GM13976 (cell line): ENCODE results near the gene SPINT2.
"Not testable (repeated sequence)": the region's sequence is repeated elsewhere in the genome, so short reads cannot be mapped to it uniquely, and the experiment has no call there.

Experiments used
- DNase-seq: peaks from one replicate; pipeline ENCODE4 v3.0.0; 2012; ENCODE audit warnings: low spot score
- CTCF ChIP-seq: IDR thresholded peaks from 2 replicates; pipeline ENCODE4 v1.5.1; 2012; ENCODE audit warnings: borderline replicate concordance, mild to moderate bottlenecking; ENCODE audit not compliant: insufficient read depth; ENCODE audit errors: extremely low read depth, missing control alignments, control extremely low read depth
- in situ Hi-C: fragments of 300-500 bp; cut with MboI; formaldehyde crosslinking; loops from one replicate; pipeline ENCODE4 v1.12.0; 2022; ENCODE audit warnings: low sequenced_read_pairs, mixed read lengths, inconsistent platforms; ENCODE audit not compliant: unreplicated experiment

SPINT2 gene

GRCh38 chr19:38221919-38222830 lies 42.2 kb upstream of the SPINT2 start:
- DNase-seq: no peak
- no peak for TF ChIP-seq CTCF
- in situ Hi-C loops: no loop called here

GRCh38 chr19:38223119-38223523 lies 41.3 kb upstream of the SPINT2 start:
- DNase-seq: no peak
- in situ Hi-C loops: no loop called here
- no peak for TF ChIP-seq CTCF

GRCh38 chr19:38223617-38224013 lies 40.8 kb upstream of the SPINT2 start:
- DNase-seq: no peak
- in situ Hi-C loops: no loop called here
- no peak for TF ChIP-seq CTCF

- peak; percentile 97 for DNase-seq
- in situ Hi-C loops: no loop called here
- TF ChIP-seq CTCF: peak; percentile 15
These were observed 40.1 kb upstream of the SPINT2 start, which contains the start of gene DPF1 for GRCh38 chr19:38224014-38224862. DPF1 (minus strand) TSS chr19:38224222; CDS start chr19:38224142, 80 bp downstream.

- in situ Hi-C loops, DNase-seq: not testable (repeated sequence)
These were observed 39.5 kb upstream of the SPINT2 start for GRCh38 chr19:38224863-38225218.

GRCh38 chr19:38227287-38228004 lies 36.9 kb upstream of the SPINT2 start:
- DNase-seq: no peak
- TF ChIP-seq CTCF: no peak
- in situ Hi-C loops: no loop called here
